ENCODE data around the gene MS4A4A. TPM values are rescaled to one million over a fixed set of nuclear protein-coding genes. Genes with fewer than 3 reads are reported as not detected.

Gene MS4A4A
- 1 to 10 TPM; 1.3 to 1.7 TPM for polyA plus RNA-seq

DNA sequence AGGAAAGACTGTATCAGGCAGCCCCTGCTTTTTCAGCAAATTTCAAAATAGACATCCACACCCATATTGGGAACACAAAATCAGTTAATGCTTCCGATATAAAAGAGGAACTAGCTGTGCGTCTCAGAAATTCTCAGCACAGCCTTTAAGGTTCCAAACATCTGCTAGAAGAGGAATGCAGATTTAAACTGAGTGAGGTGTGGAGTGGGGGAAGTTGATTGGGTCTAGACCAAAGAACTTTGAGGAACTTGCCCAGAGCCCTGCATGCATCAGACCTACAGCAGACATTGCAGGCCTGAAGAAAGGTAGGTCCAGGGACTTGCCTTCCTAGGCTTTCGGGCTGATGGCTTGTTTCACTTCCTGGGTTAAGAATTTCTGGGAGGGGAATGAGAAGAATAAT lies at the start of gene MS4A4A:
Gene MS4A4A (plus strand): TSS at position 255 of the 400 bp plus-strand sequence. CDS start 10 bp downstream, at position 265.
- 74 to 75% methylated on average over 3 of the region's 3 CpGs for WGBS, 2 donors
- Histone ChIP-seq H3K4me1 (ENCODE audit: control insufficient read depth in 2 of 2, insufficient read depth in 2 of 2, low read length in 1 of 2) (no peaks in the 10 kb centered on the region), H3K4me3 (ENCODE audit: low read depth in 1 of 2, low read length in 2 of 2) (no peak within 1 kb of the TSS), H3K27ac (ENCODE audit: low read depth in 2 of 2, low read length in 1 of 2) (no peak within 1 kb of the TSS), H3K9me3 (ENCODE audit: control insufficient read depth in 2 of 2, insufficient read depth in 1 of 2, low read depth in 1 of 2, low read length in 1 of 2) (no peaks in the 10 kb centered on the region), H3K27me3 (ENCODE audit: control insufficient read depth in 1 of 2, insufficient read depth in 2 of 2, low read length in 2 of 2) (no peaks in the 10 kb centered on the region), H3K36me3 (ENCODE audit: control insufficient read depth in 2 of 2, insufficient read depth in 2 of 2, low read length in 1 of 2) (no peaks in the 10 kb centered on the region)

DNA sequence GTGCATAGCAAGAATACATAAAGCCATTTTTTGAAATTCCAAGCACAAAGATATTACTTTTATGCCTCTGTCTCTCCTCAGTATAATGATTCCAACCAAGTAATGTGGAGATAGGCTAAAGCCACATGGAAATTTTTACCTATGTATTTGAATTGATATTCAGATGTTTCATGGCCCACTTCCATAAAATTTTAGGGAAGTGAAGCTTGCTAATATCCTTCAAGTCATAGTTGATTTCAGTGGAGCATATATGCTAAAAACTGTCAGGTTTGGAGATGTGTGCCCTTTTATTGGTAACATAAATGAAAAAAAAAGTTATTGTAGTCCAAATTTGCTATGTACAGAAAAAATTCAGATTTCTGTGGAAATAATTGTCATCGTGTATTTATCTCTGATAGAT lies 49.8 kb upstream of the MS4A4A start:
- 71 to 72% methylated on average over 1 of the region's 1 CpG for WGBS, 2 donors

DNA sequence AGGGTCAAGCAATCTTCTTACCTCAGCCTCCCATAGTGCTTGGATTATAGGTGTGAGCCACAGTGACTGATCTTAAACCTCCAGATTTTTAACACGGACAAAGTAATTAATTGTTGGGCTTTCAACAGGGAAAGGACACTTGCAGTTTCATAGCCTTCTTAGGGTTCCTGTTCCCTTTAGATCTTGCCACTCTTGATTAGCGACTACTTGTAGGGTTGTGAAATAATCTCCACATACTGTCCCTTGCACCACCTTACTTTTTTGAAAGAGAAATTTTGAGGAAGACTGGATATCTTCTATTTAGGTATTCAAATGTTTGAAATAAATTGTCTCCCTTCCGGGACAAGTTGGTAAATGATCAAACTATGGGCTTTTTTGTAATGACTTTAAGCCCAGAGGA lies 45.1 kb upstream of the MS4A4A start:
- no peaks in the 10 kb centered on the region for H3K4me1 ChIP-seq (ENCODE audit: control insufficient read depth in 2 of 2, insufficient read depth in 2 of 2, low read length in 1 of 2)
- no peak overlapping the region for H3K27ac ChIP-seq (ENCODE audit: low read depth in 2 of 2, low read length in 1 of 2)
- no peak overlapping the region for H3K4me3 ChIP-seq (ENCODE audit: low read depth in 1 of 2, low read length in 2 of 2)
- WGBS, 2 donors: 67 to 75% methylated on average over 3 of the region's 3 CpGs
- no peaks in the 10 kb centered on the region for H3K27me3 ChIP-seq (ENCODE audit: control insufficient read depth in 1 of 2, insufficient read depth in 2 of 2, low read length in 2 of 2)
- H3K36me3 ChIP-seq (ENCODE audit: control insufficient read depth in 2 of 2, insufficient read depth in 2 of 2, low read length in 1 of 2): no peaks in the 10 kb centered on the region
- H3K9me3 ChIP-seq (ENCODE audit: control insufficient read depth in 2 of 2, insufficient read depth in 1 of 2, low read depth in 1 of 2, low read length in 1 of 2): no peaks in the 10 kb centered on the region

More for the DNA sequence above, 49.8 kb upstream of the MS4A4A start:
- no peak overlapping the region for H3K4me3 ChIP-seq (ENCODE audit: low read depth in 1 of 2, low read length in 2 of 2)
- H3K27ac ChIP-seq (ENCODE audit: low read depth in 2 of 2, low read length in 1 of 2): no peak overlapping the region
- no peaks in the 10 kb centered on the region for H3K4me1 ChIP-seq (ENCODE audit: control insufficient read depth in 2 of 2, insufficient read depth in 2 of 2, low read length in 1 of 2)
- H3K27me3 ChIP-seq (ENCODE audit: control insufficient read depth in 1 of 2, insufficient read depth in 2 of 2, low read length in 2 of 2): no peaks in the 10 kb centered on the region
- H3K9me3 ChIP-seq (ENCODE audit: control insufficient read depth in 2 of 2, insufficient read depth in 1 of 2, low read depth in 1 of 2, low read length in 1 of 2): no peaks in the 10 kb centered on the region
- H3K36me3 ChIP-seq (ENCODE audit: control insufficient read depth in 2 of 2, insufficient read depth in 2 of 2, low read length in 1 of 2): no peaks in the 10 kb centered on the region

DNA sequence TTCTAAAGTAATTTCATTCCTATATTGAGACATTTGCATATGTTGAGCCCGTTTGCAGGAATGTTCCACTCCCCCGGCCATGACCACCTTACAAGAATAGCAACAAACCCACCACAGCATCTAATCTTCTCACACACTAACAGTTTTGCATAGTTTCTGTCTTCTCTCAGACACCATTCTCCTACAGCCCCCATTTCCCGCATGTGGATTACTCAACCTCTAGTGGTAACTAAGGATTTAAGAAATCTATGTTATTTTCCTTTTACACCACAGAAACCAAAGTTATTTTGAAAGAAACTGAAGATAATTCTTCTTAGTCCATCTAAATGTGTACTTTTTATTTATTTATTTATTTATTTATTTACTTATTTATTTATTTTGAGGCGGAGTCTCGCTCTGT lies 39.8 kb upstream of the MS4A4A start:
- WGBS, 2 donors: 77 to 84% methylated on average over 5 of the region's 5 CpGs
- Histone ChIP-seq H3K4me3 (ENCODE audit: low read depth in 1 of 2, low read length in 2 of 2) (no peak overlapping the region), H3K27ac (ENCODE audit: low read depth in 2 of 2, low read length in 1 of 2) (no peak overlapping the region), H3K4me1 (ENCODE audit: control insufficient read depth in 2 of 2, insufficient read depth in 2 of 2, low read length in 1 of 2) (no peaks in the 10 kb centered on the region), H3K36me3 (ENCODE audit: control insufficient read depth in 2 of 2, insufficient read depth in 2 of 2, low read length in 1 of 2) (no peaks in the 10 kb centered on the region), H3K9me3 (ENCODE audit: control insufficient read depth in 2 of 2, insufficient read depth in 1 of 2, low read depth in 1 of 2, low read length in 1 of 2) (no peaks in the 10 kb centered on the region), H3K27me3 (ENCODE audit: control insufficient read depth in 1 of 2, insufficient read depth in 2 of 2, low read length in 2 of 2) (no peaks in the 10 kb centered on the region)

GRCh38 chr11:60241786-60242185 lies 38.7 kb upstream of the MS4A4A start:
- Histone ChIP-seq H3K36me3 (ENCODE audit: control insufficient read depth in 2 of 2, insufficient read depth in 2 of 2, low read length in 1 of 2) (no peaks in the 10 kb centered on the region), H3K9me3 (ENCODE audit: control insufficient read depth in 2 of 2, insufficient read depth in 1 of 2, low read depth in 1 of 2, low read length in 1 of 2) (no peaks in the 10 kb centered on the region), H3K27ac (ENCODE audit: low read depth in 2 of 2, low read length in 1 of 2) (no peak overlapping the region), H3K4me3 (ENCODE audit: low read depth in 1 of 2, low read length in 2 of 2) (no peak overlapping the region), H3K4me1 (ENCODE audit: control insufficient read depth in 2 of 2, insufficient read depth in 2 of 2, low read length in 1 of 2) (no peaks in the 10 kb centered on the region), H3K27me3 (ENCODE audit: control insufficient read depth in 1 of 2, insufficient read depth in 2 of 2, low read length in 2 of 2) (no peaks in the 10 kb centered on the region)
- 76 to 78% methylated on average over 3 of the region's 3 CpGs for WGBS, 2 donors

DNA sequence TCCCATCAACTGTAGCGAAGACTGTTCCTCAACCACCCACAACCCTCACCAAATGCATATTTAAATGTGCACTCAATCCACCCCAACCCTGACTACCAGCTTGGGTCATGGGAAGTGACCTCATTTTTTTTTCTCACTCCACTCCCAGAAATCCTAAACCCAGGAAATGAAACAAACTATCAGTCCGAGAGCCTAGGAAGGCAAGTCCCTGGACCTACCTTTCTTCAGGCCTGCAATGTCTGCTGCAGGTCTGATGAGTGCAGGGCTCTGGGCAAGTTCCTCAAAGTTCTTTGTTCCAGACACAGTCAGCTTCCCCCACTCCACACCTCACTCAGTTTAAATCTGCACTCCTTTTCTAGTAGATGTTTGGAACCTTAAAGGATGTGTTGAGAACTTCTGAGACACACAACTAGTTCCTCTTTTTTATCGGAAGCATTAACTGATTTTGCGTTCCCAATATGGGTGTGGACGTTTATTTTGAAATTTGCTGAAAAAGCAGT lies 37.7 kb upstream of the MS4A4A start, which contains the start of gene MS4A4E:
Gene MS4A4E (minus strand): TSS at position 398 of the 500 bp plus-strand sequence. CDS start 13,082 bp downstream, outside the sequence.
- no peak within 1 kb of the TSS for H3K4me3 ChIP-seq (ENCODE audit: low read depth in 1 of 2, low read length in 2 of 2)
- H3K27ac ChIP-seq (ENCODE audit: low read depth in 2 of 2, low read length in 1 of 2): no peak within 1 kb of the TSS

DNA sequence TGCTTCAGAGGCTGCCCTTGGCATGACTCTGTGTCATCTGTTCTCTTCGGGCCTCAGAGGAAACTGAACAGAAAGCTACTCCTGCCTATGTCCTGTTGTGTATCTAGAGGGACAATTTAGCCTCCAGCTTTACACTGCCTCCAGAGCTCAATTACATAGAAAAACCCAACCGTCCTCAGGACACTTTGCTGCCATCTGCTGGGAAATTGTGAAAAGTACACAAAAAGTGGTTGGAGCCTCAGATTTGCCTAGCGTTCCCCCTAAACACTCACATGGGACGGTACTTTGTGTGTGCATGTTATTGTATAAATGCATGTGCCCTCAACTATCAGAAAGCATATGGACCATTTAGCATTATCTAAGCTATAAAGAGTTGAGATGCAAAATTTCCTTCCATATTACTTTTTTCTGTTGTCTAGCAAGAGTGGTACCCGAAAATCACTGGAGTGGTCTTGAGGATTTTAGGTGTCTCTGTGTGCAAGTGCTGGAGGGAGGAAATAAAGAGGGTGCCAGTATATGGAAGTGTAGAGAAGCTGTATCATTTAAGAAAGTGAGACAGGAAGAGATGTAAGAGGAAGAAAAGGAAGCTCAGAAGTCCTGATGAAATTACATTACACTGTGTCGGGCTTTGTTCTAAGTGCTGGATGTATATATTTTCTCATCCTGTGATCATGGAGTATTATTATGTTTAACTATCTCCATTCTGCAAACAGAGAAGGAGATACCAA lies 28.8 kb upstream of the MS4A4A start:
- Histone ChIP-seq H3K36me3 (ENCODE audit: control insufficient read depth in 2 of 2, insufficient read depth in 2 of 2, low read length in 1 of 2) (no peaks in the 10 kb centered on the region), H3K27me3 (ENCODE audit: control insufficient read depth in 1 of 2, insufficient read depth in 2 of 2, low read length in 2 of 2) (no peaks in the 10 kb centered on the region), H3K9me3 (ENCODE audit: control insufficient read depth in 2 of 2, insufficient read depth in 1 of 2, low read depth in 1 of 2, low read length in 1 of 2) (peaks cover 0 to 5% of the 10 kb centered on the region in 2 donors), H3K4me3 (ENCODE audit: low read depth in 1 of 2, low read length in 2 of 2) (no peak overlapping the region), H3K4me1 (ENCODE audit: control insufficient read depth in 2 of 2, insufficient read depth in 2 of 2, low read length in 1 of 2) (no peaks in the 10 kb centered on the region), H3K27ac (ENCODE audit: low read depth in 2 of 2, low read length in 1 of 2) (no peak overlapping the region)
- WGBS, 2 donors: 42 to 49% methylated on average over 6 of the region's 6 CpGs

More for the DNA sequence above, 37.7 kb upstream of the MS4A4A start, which contains the start of gene MS4A4E:
- H3K36me3 ChIP-seq (ENCODE audit: control insufficient read depth in 2 of 2, insufficient read depth in 2 of 2, low read length in 1 of 2): no peaks in the 10 kb centered on the region
- no peaks in the 10 kb centered on the region for H3K27me3 ChIP-seq (ENCODE audit: control insufficient read depth in 1 of 2, insufficient read depth in 2 of 2, low read length in 2 of 2)
- 71 to 75% methylated on average over 5 of the region's 5 CpGs for WGBS, 2 donors
- H3K9me3 ChIP-seq (ENCODE audit: control insufficient read depth in 2 of 2, insufficient read depth in 1 of 2, low read depth in 1 of 2, low read length in 1 of 2): no peaks in the 10 kb centered on the region
- H3K4me1 ChIP-seq (ENCODE audit: control insufficient read depth in 2 of 2, insufficient read depth in 2 of 2, low read length in 1 of 2): no peaks in the 10 kb centered on the region

- H3K9me3 ChIP-seq (ENCODE audit: control insufficient read depth in 2 of 2, insufficient read depth in 1 of 2, low read depth in 1 of 2, low read length in 1 of 2): peaks cover 0 to 5% of the 10 kb centered on the region in 2 donors
- no peaks in the 10 kb centered on the region for H3K36me3 ChIP-seq (ENCODE audit: control insufficient read depth in 2 of 2, insufficient read depth in 2 of 2, low read length in 1 of 2)
- H3K27ac ChIP-seq (ENCODE audit: low read depth in 2 of 2, low read length in 1 of 2): no peak overlapping the region
- WGBS, 2 donors: 49 to 65% methylated on average over 2 of the region's 2 CpGs
- H3K27me3 ChIP-seq (ENCODE audit: control insufficient read depth in 1 of 2, insufficient read depth in 2 of 2, low read length in 2 of 2): no peaks in the 10 kb centered on the region
- no peaks in the 10 kb centered on the region for H3K4me1 ChIP-seq (ENCODE audit: control insufficient read depth in 2 of 2, insufficient read depth in 2 of 2, low read length in 1 of 2)
- no peak overlapping the region for H3K4me3 ChIP-seq (ENCODE audit: low read depth in 1 of 2, low read length in 2 of 2)
Measured at GRCh38 chr11:60252213-60253108, 28.0 kb upstream of the MS4A4A start.

DNA sequence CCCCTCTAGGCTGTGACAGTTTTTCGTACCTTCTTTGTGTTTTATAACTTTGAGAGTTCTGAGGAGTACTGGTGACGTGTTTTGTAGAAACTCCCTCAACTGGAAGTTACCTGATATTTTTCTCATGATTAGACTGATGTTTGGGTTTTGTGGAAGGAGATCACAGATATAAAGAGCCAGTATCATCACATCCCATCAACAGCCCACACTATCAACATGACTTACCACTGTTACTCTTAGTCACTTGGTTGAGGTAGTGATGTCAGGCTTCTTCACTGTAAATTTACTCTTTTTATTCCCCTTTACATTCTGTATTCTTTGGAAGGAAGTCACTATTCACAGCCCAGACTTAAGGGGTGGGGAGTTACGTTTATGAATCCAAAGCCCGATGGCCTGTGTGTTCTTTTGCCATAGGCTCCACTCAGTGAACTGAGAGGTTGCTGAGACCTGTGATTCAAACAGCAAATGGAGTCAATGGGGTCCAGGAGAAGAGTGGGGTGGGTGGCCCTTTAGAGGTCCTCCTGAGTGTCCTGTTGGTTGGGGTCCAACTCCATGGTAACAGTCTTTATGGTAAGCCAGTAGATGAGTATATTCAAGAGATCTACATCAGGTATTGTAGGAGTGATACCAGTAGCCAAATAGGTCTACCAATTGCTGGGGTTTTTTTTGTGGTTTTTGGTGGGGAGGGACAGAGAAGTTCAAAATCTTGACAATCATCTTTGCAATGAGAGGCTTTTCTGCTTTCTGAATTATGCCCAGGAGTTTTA lies 22.3 kb upstream of the MS4A4A start:
- Histone ChIP-seq H3K27me3 (ENCODE audit: control insufficient read depth in 1 of 2, insufficient read depth in 2 of 2, low read length in 2 of 2) (no peaks in the 10 kb centered on the region), H3K4me3 (ENCODE audit: low read depth in 1 of 2, low read length in 2 of 2) (no peak overlapping the region)

More for the DNA sequence above, 22.3 kb upstream of the MS4A4A start:
- peaks cover 0 to 5% of the 10 kb centered on the region in 2 donors for H3K9me3 ChIP-seq (ENCODE audit: control insufficient read depth in 2 of 2, insufficient read depth in 1 of 2, low read depth in 1 of 2, low read length in 1 of 2)
- no peak overlapping the region for H3K27ac ChIP-seq (ENCODE audit: low read depth in 2 of 2, low read length in 1 of 2)
- WGBS, 2 donors: 83 to 87% methylated on average over 4 of the region's 4 CpGs
- H3K36me3 ChIP-seq (ENCODE audit: control insufficient read depth in 2 of 2, insufficient read depth in 2 of 2, low read length in 1 of 2): no peaks in the 10 kb centered on the region
- H3K4me1 ChIP-seq (ENCODE audit: control insufficient read depth in 2 of 2, insufficient read depth in 2 of 2, low read length in 1 of 2): no peaks in the 10 kb centered on the region

Data from esophagus (tissue), 2 donors.